SK-N-SH treated with all-trans-retinoic acid at 6 μM for 48 hours (cell line): Measurements from ENCODE around the gene GAL3ST1.

Source experiments
- ATAC-seq: fragments of 200-7000 bp; cut with Tn5 transposase; 3 replicates; pipeline ENCODE4 v1.9.1; 2020; ENCODE audit warnings: mild to moderate bottlenecking, moderate library complexity
- ARNTL ChIP-seq: fragments of 450-650 bp; formaldehyde crosslinking; IDR thresholded peaks from 2 replicates; pipeline ENCODE4 v1.5.0; 2020; ENCODE audit warnings: low read depth, mild to moderate bottlenecking, moderate library complexity, borderline replicate concordance
- BACH2 ChIP-seq: fragments of 250-450 bp; sonication (Bioruptor Pico); IDR thresholded peaks from 2 replicates; pipeline ENCODE4 v1.9.0; 2021; ENCODE audit warnings: mild to moderate bottlenecking, borderline replicate concordance
- CREB5 ChIP-seq: fragments of 250-450 bp; sonication (Bioruptor Pico); IDR thresholded peaks from 2 replicates; pipeline ENCODE4 v1.5.1; 2020; ENCODE audit warnings: low read depth, mild to moderate bottlenecking, moderate library complexity
- CSDC2 ChIP-seq: fragments of 250-450 bp; sonication (Bioruptor Pico); IDR thresholded peaks from 2 replicates; pipeline ENCODE4 v1.5.0; 2020; ENCODE audit warnings: mild to moderate bottlenecking, moderate library complexity
- CSRNP3 ChIP-seq: fragments of 250-450 bp; sonication (Bioruptor Pico); IDR thresholded peaks from 2 replicates; pipeline ENCODE4 v1.5.1; 2021; ENCODE audit warnings: mild to moderate bottlenecking, moderate library complexity
- ESRRG ChIP-seq: fragments of 250-450 bp; sonication (Bioruptor Pico); IDR thresholded peaks from 2 replicates; pipeline ENCODE4 v1.6.1; 2021; ENCODE audit warnings: mild to moderate bottlenecking
- GLIS3 ChIP-seq: fragments of 250-450 bp; sonication (Bioruptor Pico); IDR thresholded peaks from 2 replicates; pipeline ENCODE4 v1.5.0; 2020; ENCODE audit warnings: mild to moderate bottlenecking, moderate library complexity
- ISL1 ChIP-seq: fragments of 250-450 bp; sonication (Bioruptor Pico); IDR thresholded peaks from 2 replicates; pipeline ENCODE4 v2.1.2; 2022; ENCODE audit warnings: mild to moderate bottlenecking, moderate library complexity
- OSR1 ChIP-seq: fragments of 250-450 bp; sonication (Bioruptor Pico); IDR thresholded peaks from 2 replicates; pipeline ENCODE4 v1.8.0; 2022; ENCODE audit warnings: moderate library complexity, mild to moderate bottlenecking, inconsistent platforms
- POU6F1 ChIP-seq: fragments of 250-450 bp; sonication (Bioruptor Pico); IDR thresholded peaks from 2 replicates; pipeline ENCODE4 v1.8.0; 2021; ENCODE audit warnings: low read depth, mild to moderate bottlenecking, moderate library complexity, borderline replicate concordance
- PPARA ChIP-seq: fragments of 250-450 bp; sonication (Bioruptor Pico); IDR thresholded peaks from 2 replicates; pipeline ENCODE4 v1.5.0; 2020; ENCODE audit warnings: mild to moderate bottlenecking, borderline replicate concordance
- RARB ChIP-seq: fragments of 250-450 bp; sonication (Bioruptor Pico); IDR thresholded peaks from 2 replicates; pipeline ENCODE4 v1.8.0; 2021; ENCODE audit warnings: mild to moderate bottlenecking, moderate library complexity
- SNAI2 ChIP-seq: fragments of 250-450 bp; sonication (Bioruptor Pico); IDR thresholded peaks from 2 replicates; pipeline ENCODE4 v1.5.0; 2020; ENCODE audit warnings: mild to moderate bottlenecking, moderate library complexity
- TCF4 ChIP-seq: fragments of 250-450 bp; sonication (Bioruptor Pico); IDR thresholded peaks from 2 replicates; pipeline ENCODE4 v1.8.0; 2021; ENCODE audit warnings: mild to moderate bottlenecking, moderate library complexity, borderline replicate concordance
- TOX ChIP-seq: fragments of 250-450 bp; sonication (Bioruptor Pico); IDR thresholded peaks from 2 replicates; pipeline ENCODE4 v1.8.0; 2021; ENCODE audit warnings: mild to moderate bottlenecking, moderate library complexity, borderline replicate concordance
- ZC3H10 ChIP-seq: fragments of 250-450 bp; sonication (Bioruptor Pico); IDR thresholded peaks from 2 replicates; pipeline ENCODE4 v1.5.1; 2021; ENCODE audit warnings: mild to moderate bottlenecking, moderate library complexity
- ZFP3 ChIP-seq: fragments of 250-450 bp; sonication (Bioruptor Pico); IDR thresholded peaks from 2 replicates; pipeline ENCODE4 v1.5.0; 2020; ENCODE audit warnings: mild to moderate bottlenecking, moderate library complexity
- ZFP30 ChIP-seq: fragments of 450-650 bp; formaldehyde crosslinking; IDR thresholded peaks from 2 replicates; pipeline ENCODE4 v1.5.0; 2022; ENCODE audit warnings: mild to moderate bottlenecking, moderate library complexity
- ZNF565 ChIP-seq: fragments of 450-650 bp; formaldehyde crosslinking; conservative IDR thresholded peaks from 2 replicates; pipeline ENCODE4 v1.5.0; 2020; ENCODE audit warnings: low read depth, mild to moderate bottlenecking, moderate library complexity
- ZNF70 ChIP-seq: fragments of 450-650 bp; formaldehyde crosslinking; IDR thresholded peaks from 2 replicates; pipeline ENCODE4 v1.5.0; 2020; ENCODE audit warnings: mild to moderate bottlenecking, moderate library complexity
- ZNF8 ChIP-seq: fragments of 450-650 bp; formaldehyde crosslinking; IDR thresholded peaks from 2 replicates; pipeline ENCODE4 v1.5.0; 2020; ENCODE audit warnings: mild to moderate bottlenecking, moderate library complexity
- TF ChIP-seq, protein P1 (sequence below): fragments of 250-450 bp; sonication (Bioruptor Pico); IDR thresholded peaks from 2 replicates; pipeline ENCODE4 v1.8.0; 2020; ENCODE audit warnings: mild to moderate bottlenecking, moderate library complexity, borderline replicate concordance
- TF ChIP-seq, protein P2 (sequence below): fragments of 250-450 bp; sonication (Bioruptor Pico); IDR thresholded peaks from 2 replicates; pipeline ENCODE4 v1.5.0; 2020; ENCODE audit warnings: mild to moderate bottlenecking, moderate library complexity

Gene GAL3ST1

GRCh38 chr22:30564045-30564760 lies 10.3 kb downstream of the GAL3ST1 start:
- no peak for TF ChIP-seq BACH2
- TF ChIP-seq CSDC2 (CRISPR knock-in tag), result no peak
- TF ChIP-seq ZNF565 (CRISPR knock-in tag), result no peak
- no peak for TF ChIP-seq CREB5 (CRISPR knock-in tag)
- no peak for TF ChIP-seq ZC3H10 (CRISPR knock-in tag)
- no peak for TF ChIP-seq ZFP30 (CRISPR knock-in tag)
- no peak for TF ChIP-seq ZFP3 (CRISPR knock-in tag)
- TF ChIP-seq OSR1 (CRISPR knock-in tag), result no peak
- no peak for TF ChIP-seq RARB (CRISPR knock-in tag)
- no peak for TF ChIP-seq TOX (CRISPR knock-in tag)
- no peak for TF ChIP-seq ESRRG (CRISPR knock-in tag)
- TF ChIP-seq TCF4 (CRISPR knock-in tag), result no peak
- TF ChIP-seq POU6F1 (CRISPR knock-in tag), result no peak
- TF ChIP-seq, protein P1, sequence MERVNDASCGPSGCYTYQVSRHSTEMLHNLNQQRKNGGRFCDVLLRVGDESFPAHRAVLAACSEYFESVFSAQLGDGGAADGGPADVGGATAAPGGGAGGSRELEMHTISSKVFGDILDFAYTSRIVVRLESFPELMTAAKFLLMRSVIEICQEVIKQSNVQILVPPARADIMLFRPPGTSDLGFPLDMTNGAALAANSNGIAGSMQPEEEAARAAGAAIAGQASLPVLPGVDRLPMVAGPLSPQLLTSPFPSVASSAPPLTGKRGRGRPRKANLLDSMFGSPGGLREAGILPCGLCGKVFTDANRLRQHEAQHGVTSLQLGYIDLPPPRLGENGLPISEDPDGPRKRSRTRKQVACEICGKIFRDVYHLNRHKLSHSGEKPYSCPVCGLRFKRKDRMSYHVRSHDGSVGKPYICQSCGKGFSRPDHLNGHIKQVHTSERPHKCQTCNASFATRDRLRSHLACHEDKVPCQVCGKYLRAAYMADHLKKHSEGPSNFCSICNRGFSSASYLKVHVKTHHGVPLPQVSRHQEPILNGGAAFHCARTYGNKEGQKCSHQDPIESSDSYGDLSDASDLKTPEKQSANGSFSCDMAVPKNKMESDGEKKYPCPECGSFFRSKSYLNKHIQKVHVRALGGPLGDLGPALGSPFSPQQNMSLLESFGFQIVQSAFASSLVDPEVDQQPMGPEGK (CRISPR knock-in tag), result no peak
- no peak for TF ChIP-seq PPARA
- TF ChIP-seq CSRNP3 (CRISPR knock-in tag), result no peak
- no peak for TF ChIP-seq ISL1
- TF ChIP-seq, protein P2, sequence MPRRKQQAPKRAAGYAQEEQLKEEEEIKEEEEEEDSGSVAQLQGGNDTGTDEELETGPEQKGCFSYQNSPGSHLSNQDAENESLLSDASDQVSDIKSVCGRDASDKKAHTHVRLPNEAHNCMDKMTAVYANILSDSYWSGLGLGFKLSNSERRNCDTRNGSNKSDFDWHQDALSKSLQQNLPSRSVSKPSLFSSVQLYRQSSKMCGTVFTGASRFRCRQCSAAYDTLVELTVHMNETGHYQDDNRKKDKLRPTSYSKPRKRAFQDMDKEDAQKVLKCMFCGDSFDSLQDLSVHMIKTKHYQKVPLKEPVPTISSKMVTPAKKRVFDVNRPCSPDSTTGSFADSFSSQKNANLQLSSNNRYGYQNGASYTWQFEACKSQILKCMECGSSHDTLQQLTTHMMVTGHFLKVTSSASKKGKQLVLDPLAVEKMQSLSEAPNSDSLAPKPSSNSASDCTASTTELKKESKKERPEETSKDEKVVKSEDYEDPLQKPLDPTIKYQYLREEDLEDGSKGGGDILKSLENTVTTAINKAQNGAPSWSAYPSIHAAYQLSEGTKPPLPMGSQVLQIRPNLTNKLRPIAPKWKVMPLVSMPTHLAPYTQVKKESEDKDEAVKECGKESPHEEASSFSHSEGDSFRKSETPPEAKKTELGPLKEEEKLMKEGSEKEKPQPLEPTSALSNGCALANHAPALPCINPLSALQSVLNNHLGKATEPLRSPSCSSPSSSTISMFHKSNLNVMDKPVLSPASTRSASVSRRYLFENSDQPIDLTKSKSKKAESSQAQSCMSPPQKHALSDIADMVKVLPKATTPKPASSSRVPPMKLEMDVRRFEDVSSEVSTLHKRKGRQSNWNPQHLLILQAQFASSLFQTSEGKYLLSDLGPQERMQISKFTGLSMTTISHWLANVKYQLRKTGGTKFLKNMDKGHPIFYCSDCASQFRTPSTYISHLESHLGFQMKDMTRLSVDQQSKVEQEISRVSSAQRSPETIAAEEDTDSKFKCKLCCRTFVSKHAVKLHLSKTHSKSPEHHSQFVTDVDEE (CRISPR knock-in tag), result no peak
- TF ChIP-seq SNAI2 (CRISPR knock-in tag), result no peak
- no peak for TF ChIP-seq ARNTL (CRISPR knock-in tag)
- ATAC-seq, result no peak

DNA sequence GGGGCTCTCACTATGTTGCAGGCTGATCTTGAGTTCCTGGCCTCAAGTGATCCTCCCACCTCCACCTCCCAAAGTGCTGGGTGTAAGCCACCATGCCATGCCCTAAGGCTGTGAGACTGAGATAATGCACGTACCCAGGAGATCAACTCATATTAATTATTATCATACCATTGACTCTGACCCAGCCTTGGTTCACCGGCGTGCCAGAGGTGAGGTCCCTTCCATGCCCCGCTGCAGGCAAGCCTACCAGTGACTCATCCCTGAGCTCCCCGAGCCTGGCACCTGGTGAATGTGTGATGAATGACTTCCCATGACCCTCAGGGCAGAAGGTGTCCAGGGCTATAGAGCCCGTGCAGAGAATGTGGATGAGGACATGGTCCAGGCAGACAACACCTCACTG lies 12.1 kb downstream of the GAL3ST1 start:
- TF ChIP-seq, protein P1 (CRISPR knock-in tag), result no peak
- no peak for TF ChIP-seq ISL1
- no peak for TF ChIP-seq TCF4 (CRISPR knock-in tag)
- no peak for TF ChIP-seq ZNF70
- TF ChIP-seq CREB5 (CRISPR knock-in tag), result no peak
- TF ChIP-seq ZFP30 (CRISPR knock-in tag), result no peak
- no peak for TF ChIP-seq ESRRG (CRISPR knock-in tag)
- no peak for TF ChIP-seq CSRNP3 (CRISPR knock-in tag)
- TF ChIP-seq ZNF8 (CRISPR knock-in tag), result no peak
- TF ChIP-seq ZC3H10 (CRISPR knock-in tag), result no peak
- TF ChIP-seq CSDC2 (CRISPR knock-in tag), result no peak
- TF ChIP-seq ARNTL (CRISPR knock-in tag), result no peak
- TF ChIP-seq GLIS3 (CRISPR knock-in tag), result no peak
- no peak for TF ChIP-seq OSR1 (CRISPR knock-in tag)
- TF ChIP-seq RARB (CRISPR knock-in tag), result no peak
- no peak for TF ChIP-seq ZNF565 (CRISPR knock-in tag)
- TF ChIP-seq BACH2, result no peak
- ATAC-seq, result no peak
